BJ (cell line): Measurements from ENCODE around the gene KCNJ10. TPM values are rescaled to one million over a fixed set of nuclear protein-coding genes. Genes with fewer than 3 reads are reported as not detected.

Experiments used
- CTCF ChIA-PET: fragments of 350-600 bp; formaldehyde crosslinking; extraction: SDS; loops from one replicate; lab custom pipeline; 2021; ENCODE audit warnings: antibody characterized with exemption, inconsistent platforms; lab: Yijun Ruan, JAX
- POLR2A ChIA-PET: fragments of 300-600 bp; sonication (Branson Sonifier 250); formaldehyde crosslinking; extraction: SDS; loops from one replicate; lab custom pipeline; 2021; ENCODE audit warnings: antibody characterized with exemption; lab: Charles Lee
- DNase-seq: peaks from one replicate; pipeline ENCODE4 v3.0.0-alpha.2; 2011; ENCODE audit warnings: low read depth
- H3K27me3 ChIP-seq: 2 replicates; pipeline ENCODE4 v1.6.0; 2011; ENCODE audit warnings: low read length; ENCODE audit not compliant: control insufficient read depth, insufficient read depth
- H3K36me3 ChIP-seq: 2 replicates; pipeline ENCODE4 v1.5.1; 2011; ENCODE audit warnings: low read length; ENCODE audit not compliant: control insufficient read depth, insufficient read depth
- H3K4me3 ChIP-seq: 2 replicates; pipeline ENCODE4 v1.5.1; 2011; ENCODE audit warnings: low read depth, mild to moderate bottlenecking, control low read depth, low read length
- polyA plus RNA-seq: library from polyadenylated mRNA; depleted of rRNA; stranded (reverse); fragments of >200 nt; gene quantifications from 2 replicates; pipeline ENCODE4 v1.2.3, GENCODE V29; 2011
- TF ChIP-seq, protein P1 (sequence below): IDR thresholded peaks from 2 replicates; pipeline ENCODE4 v1.5.1; 2011; ENCODE audit warnings: low read depth, mild to moderate bottlenecking, control low read depth, inconsistent platforms, low read length, moderate library complexity; ENCODE audit not compliant: insufficient read depth

The KCNJ10 gene
- polyA plus RNA-seq, 1 experiment = not detected

DNA sequence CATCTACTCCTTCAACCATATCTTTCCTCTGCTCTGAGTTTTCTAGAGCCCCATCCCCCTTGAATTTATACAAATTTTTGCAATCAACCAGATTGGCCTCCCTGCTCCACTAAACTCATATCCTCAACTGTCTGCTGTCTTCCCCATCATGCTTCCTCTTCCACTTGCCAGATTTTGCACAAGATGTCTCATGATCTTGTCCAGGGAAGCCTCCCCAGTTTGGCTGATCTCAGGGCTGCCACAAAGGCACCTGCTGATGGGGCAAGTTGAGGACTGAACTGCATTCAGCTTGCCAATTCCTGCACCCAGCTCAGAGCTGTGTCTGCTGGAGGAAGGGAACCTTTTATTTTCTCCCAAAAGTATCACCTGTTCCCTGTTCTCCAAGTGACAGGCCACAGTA, 7.5 kb upstream of the KCNJ10 start:
- Histone ChIP-seq H3K4me3 (no peak overlapping the region), H3K27me3 (peaks cover 29% of the 10 kb centered on the region), H3K36me3 (no peaks in the 10 kb centered on the region)
- TF ChIP-seq, protein P1, sequence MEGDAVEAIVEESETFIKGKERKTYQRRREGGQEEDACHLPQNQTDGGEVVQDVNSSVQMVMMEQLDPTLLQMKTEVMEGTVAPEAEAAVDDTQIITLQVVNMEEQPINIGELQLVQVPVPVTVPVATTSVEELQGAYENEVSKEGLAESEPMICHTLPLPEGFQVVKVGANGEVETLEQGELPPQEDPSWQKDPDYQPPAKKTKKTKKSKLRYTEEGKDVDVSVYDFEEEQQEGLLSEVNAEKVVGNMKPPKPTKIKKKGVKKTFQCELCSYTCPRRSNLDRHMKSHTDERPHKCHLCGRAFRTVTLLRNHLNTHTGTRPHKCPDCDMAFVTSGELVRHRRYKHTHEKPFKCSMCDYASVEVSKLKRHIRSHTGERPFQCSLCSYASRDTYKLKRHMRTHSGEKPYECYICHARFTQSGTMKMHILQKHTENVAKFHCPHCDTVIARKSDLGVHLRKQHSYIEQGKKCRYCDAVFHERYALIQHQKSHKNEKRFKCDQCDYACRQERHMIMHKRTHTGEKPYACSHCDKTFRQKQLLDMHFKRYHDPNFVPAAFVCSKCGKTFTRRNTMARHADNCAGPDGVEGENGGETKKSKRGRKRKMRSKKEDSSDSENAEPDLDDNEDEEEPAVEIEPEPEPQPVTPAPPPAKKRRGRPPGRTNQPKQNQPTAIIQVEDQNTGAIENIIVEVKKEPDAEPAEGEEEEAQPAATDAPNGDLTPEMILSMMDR = no peak
- CTCF ChIA-PET = interaction anchor here (0.6 to 7.2 kb wide), 14 partner anchors 9 to 945 kb away, joined by 3 to 74 read pairs (median 10); partner anchors contain the start of genes DCAF8, IGSF8 and KCNJ10
- POLR2A ChIA-PET = interaction anchor here (0.6 kb wide), 3 partner anchors 72 to 166 kb away, joined by 3 to 7 read pairs (median 4); no protein-coding TSS in a partner anchor
- DNase-seq = no peak

- TF ChIP-seq, protein P1 = no peak
- ChIA-PET POLR2A (no interaction called here), CTCF (interaction anchor here (1.2 to 7.2 kb wide), 4 partner anchors 10 to 301 kb away, joined by 3 to 74 read pairs (median 25); no protein-coding TSS in a partner anchor)
- Histone ChIP-seq H3K27me3 (peaks cover 26% of the 10 kb centered on the region), H3K4me3 (no peak overlapping the region), H3K36me3 (no peaks in the 10 kb centered on the region)
- no peak for DNase-seq
Measured at GRCh38 chr1:160076295-160076694, 6.3 kb upstream of the KCNJ10 start.

GRCh38 chr1:160075836-160076235, 5.9 kb upstream of the KCNJ10 start:
- no peaks in the 10 kb centered on the region for H3K36me3 ChIP-seq
- TF ChIP-seq, protein P1 = no peak
- no peak for DNase-seq
- ChIA-PET POLR2A (no interaction called here), CTCF (interaction anchor here (0.9 to 7.2 kb wide), 5 partner anchors 11 to 301 kb away, joined by 3 to 74 read pairs (median 3); no protein-coding TSS in a partner anchor)
- peaks cover 25% of the 10 kb centered on the region for H3K27me3 ChIP-seq
- no peak overlapping the region for H3K4me3 ChIP-seq

DNA sequence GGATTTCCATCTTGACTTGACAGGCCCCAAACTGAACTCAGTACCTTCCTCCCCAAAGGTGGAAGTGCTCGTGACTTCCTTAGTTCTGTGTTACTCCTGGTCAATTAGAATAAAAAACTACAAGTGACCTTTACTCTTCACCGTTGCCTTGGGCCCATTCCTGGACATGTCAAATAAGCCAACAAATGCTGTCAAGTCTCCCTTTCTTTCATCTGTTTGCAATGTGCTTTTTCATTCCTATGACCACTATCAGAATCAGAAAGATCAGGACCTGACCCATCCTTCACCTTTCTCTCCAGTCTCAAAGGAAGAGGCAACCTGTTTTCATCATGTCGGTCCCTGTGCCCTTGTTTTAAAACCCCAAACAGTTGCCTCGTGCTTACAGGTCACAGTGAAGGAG, 4.9 kb upstream of the KCNJ10 start:
- peaks cover 21% of the 10 kb centered on the region for H3K27me3 ChIP-seq
- POLR2A ChIA-PET = no interaction called here

GRCh38 chr1:160071289-160071688, 1.3 kb upstream of the KCNJ10 start:
- CTCF ChIA-PET = interaction anchor here (0.9 to 6.4 kb wide), 6 partner anchors 8 to 64 kb away, joined by 3 to 62 read pairs (median 8); partner anchors contain the start of gene KCNJ9
- Histone ChIP-seq H3K27me3 (peaks cover 35% of the 10 kb centered on the region), H3K4me3 (no peak overlapping the region), H3K36me3 (no peaks in the 10 kb centered on the region)
- no peak for DNase-seq
- TF ChIP-seq, protein P1 = no peak
- POLR2A ChIA-PET = no interaction called here

More for the DNA sequence above, 4.9 kb upstream of the KCNJ10 start:
- no peak for DNase-seq
- no peak overlapping the region for H3K4me3 ChIP-seq
- H3K36me3 ChIP-seq = no peaks in the 10 kb centered on the region
- CTCF ChIA-PET = interaction anchor here (0.9 to 7.2 kb wide), 2 partner anchors 12 to 217 kb away, joined by 3 to 47 read pairs; no protein-coding TSS in a partner anchor
- TF ChIP-seq, protein P1 = no peak
